Mammary epithelial cell (primary cell): ENCODE results near the gene RASEF.

ENCODE experiments used
- CTCF ChIP-seq, 2 donors: IDR thresholded peaks in 1 of 2; conservative IDR thresholded peaks in 1 of 2; 2 replicates each; pipeline ENCODE4 v1.5.1; 2011 to 2012; ENCODE audit warnings: inconsistent platforms in 2 of 2, low read length in 2 of 2, mild to moderate bottlenecking in 2 of 2, control low read depth in 1 of 2, low read depth in 1 of 2; ENCODE audit not compliant: insufficient read depth in 1 of 2; ENCODE audit errors: extremely low read depth in 1 of 2
- EZH2 ChIP-seq: IDR thresholded peaks from 2 replicates; pipeline ENCODE4 v1.6.1; 2012; ENCODE audit warnings: low read length, inconsistent platforms, borderline replicate concordance

DNA sequence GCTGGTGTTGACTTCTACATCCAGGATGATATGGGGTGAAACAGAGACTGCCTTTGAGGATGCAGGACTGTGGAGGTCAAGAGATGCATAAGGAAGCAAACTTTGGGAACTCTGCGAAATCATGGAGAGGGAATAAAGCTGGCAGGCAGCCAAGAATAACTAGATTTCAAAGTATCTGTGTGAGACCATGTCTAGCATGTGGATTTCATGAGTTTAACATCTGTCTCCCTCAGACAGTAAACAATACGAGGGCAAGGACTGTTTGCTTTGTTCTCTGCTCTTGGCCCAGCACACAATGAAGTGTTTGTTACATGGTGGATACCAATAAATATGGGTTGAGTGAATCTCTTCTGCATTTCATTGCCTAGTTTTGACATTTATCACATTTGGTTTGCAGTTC, 71.3 kb downstream of the RASEF start:
- TF ChIP-seq CTCF (conservative IDR thresholded peaks at IDR 0.05 in 1 of 2, IDR thresholded peaks at IDR 0.05 in 1 of 2; ENCODE audit: extremely low read depth in 1 of 2, insufficient read depth in 1 of 2, low read depth in 1 of 2, low read length in 2 of 2) (no peak), EZH2 (no peak)
